ENCODE measurements around the gene IL1RAPL1.

Gene IL1RAPL1

DNA sequence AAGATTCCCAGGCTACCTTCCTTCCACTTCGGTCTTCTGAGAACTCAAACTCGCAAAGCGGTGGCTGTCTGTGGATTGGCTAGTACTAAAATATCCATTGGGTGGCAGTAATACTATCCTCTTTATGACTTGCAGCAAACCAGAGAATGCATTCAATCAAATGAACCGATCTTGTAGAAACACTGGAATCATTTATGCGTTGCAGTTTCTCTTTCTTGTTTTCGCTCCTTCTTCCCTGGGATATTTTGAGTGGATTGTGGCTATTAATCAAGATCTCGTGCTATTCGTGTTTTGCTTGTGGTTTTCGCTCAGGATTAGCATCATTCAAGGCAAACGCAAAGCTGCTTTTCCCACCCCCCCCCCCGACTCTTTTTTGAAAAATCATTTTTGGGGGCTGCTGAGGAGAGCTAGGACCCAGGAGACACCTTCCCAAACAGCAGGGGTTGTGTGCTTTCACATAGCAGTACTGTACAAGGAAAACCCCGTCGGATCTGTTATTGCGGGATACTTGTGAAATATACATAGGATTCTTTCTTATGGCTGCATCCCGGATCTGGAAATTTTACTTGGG lies at the start of gene IL1RAPL1:
TSS of gene IL1RAPL1 (plus strand) at position 466 of the 571 bp plus-strand sequence.
- peak; percentile 27 for DNase-seq (ENCODE audit: low spot score)

DNA sequence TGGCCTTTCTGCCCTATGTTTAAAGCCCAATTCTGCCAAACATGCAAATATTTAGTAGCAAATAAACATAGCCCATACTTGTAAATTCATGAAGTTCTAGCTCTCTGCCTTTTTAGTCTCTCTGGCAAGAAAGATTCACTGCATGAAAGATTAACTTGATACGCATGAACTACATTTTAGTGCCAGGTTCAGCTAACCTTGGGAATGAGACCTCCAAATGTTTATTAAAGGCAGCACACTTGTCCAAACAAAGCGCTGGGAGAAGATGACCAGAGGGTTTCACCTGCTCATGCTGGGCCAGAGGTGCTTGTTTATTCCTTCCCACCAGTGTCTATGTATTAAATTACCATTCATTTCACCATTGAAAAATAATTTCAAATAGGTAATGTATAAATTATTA lies 44.5 kb upstream of the IL1RAPL1 start:
- no peak for DNase-seq (ENCODE audit: low spot score)

DNA sequence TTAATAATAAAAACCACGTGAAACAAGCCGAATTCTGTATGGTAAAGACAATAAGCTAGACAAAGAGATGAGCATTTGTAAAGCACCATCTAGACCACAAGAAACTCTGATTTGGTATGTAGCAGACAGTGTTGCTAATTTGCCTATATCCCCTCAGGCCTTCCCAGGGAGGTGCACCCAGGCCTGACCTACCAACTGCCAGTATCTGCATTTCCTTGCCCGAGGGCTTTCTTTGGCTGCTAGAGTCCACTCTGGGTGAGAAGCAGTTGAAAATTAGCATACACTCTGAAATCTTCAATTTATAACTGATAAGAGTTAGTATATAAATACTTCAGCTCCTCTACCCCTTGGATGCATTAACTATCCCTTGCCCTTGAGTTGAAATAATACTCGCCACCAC lies 37.4 kb upstream of the IL1RAPL1 start:
- DNase-seq (ENCODE audit: low spot score): no peak

DNA sequence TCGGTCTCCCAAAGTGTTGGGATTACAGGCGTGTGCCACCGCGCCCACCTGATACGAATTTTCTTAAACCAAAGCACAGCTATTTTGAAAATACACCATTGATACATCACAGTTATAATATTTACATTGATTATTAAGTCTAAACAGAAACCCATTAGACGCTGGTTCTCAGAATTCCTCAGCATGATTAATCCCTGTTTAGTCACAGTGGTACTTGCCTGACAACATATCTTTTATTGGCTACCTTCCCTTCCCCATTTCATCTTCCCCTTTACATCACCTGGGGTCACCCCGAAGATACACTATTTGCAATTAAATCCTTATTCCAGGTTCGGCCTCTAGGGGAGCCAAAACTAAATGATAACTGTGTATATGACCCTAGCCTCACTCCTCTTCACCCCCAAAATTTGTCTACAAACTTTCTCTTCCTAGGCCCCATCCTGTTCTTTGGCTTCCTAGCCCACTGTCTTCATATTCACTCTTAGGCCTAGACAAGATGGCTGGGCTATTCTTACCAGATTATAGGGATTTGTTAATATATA lies 36.8 kb upstream of the IL1RAPL1 start:
- no peak for DNase-seq (ENCODE audit: low spot score)

DNA sequence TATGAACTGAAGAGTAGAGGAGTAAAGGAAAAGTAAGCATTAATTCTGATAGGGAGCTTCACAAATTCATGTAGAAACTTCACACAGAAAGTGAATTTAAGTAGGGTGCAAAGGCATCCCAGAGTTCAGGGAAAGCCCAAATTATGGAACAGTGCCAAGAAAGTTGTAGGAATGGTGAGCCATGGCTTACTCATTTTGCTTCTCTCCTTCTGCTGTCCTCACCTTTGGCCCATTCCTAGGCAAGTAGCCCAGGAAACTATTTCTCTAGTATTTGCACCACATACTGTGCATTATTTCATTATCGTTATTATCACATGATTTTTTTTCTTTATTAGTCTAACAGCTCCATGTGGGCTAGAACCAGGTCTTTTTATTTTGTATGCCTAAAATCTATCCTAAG lies 34.9 kb upstream of the IL1RAPL1 start:
- no peak for DNase-seq (ENCODE audit: low spot score)

DNA sequence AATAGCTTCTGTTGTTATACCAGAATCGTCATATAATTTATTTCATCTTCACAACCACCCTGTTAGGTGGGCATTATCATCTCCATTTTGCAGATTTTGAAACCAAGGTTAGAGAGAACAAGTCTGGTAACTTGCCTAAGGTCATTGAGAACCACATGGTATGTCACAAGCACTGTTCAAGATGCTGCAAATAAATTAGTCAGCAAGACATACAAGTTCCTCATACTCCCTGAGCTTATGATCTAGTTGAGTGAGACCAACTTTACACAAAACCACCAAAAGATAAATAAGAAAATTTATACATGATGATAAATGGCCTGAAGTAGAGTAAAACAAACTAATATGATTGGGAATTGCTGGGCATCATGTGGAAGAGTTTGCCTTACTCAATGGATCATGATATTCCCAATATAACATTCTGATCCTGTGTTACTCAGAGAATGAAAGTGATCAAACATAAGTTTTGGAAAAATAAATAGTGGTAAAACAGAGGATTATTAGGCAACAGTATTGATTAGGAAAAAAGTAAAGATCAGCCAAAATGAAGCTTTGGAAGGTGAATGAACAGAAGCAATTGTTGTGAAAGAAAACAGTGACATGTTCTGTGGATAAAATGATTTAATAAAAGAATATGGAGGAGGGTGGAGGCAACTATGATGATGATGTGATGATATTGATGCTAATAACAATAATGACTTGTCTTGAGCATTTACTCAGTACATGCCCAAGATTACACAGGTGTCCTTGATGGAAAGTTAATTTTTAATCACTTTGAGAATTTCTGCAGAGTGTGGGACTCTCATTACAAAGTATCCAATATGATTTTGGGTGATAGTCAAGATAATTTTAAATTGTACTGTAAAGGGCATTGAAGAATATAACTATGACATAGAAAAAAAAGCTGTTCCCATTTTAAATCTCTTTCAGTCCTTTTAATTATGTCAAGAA lies 34.1 kb upstream of the IL1RAPL1 start:
- DNase-seq (ENCODE audit: low spot score): no peak

DNA sequence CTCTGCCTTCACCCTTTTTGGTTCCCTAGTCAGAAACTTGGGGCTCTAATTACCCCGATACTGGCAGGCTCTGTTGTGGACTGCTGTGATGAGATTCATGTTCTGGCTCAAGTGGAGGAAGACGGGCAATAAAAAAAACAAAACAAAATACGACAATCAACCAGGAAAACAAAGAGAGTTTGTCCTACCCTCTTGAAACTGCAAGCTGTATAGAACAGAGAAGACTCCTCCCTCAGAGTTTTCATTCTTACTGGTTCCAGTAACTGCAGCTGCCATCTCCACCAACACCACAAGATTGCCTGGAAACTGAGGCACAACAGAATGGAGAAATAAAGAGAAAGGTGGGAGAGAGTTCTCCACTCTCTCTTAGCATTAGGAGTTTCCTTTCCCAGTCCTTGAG lies 11.1 kb upstream of the IL1RAPL1 start:
- DNase-seq (ENCODE audit: low spot score): no peak

DNA sequence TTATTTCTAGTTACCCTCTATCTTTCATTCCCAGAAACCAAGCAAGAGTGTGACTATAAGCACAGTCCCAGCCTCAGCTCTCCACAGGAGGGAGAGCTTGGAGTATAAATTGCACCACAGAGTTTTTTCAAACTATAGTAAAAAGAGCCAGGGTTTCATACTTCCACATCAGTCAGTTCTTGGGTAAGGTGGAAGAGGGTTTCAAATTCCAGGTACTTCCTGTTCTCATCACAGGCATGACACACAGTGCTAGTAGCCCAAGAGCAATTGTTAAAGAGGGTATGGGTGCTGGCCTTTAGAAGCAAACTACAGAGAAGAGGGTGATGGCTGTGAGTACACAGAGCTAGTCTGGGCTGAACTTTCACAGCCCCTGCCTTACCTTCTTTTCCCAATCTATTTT lies 5.7 kb upstream of the IL1RAPL1 start:
- no peak for DNase-seq (ENCODE audit: low spot score)

DNA sequence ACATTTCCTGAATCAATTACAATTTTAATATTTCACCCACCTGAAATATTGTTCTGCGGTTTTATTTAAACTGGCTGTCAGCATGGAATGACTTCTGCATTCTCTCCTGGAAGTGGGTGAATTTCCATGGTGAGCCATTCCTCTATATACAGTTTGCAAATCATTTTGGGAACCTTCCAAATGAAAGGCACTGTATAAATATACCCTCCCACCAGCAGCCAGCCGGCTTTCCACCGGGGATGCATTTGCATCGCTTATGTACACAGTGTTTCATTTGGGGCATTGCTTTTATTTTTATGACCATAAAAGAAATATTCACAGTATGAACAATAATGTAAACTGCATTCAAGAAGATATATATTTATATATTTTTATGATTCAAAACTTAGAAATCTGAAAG lies 4.7 kb upstream of the IL1RAPL1 start:
- DNase-seq (ENCODE audit: low spot score): no peak

DNA sequence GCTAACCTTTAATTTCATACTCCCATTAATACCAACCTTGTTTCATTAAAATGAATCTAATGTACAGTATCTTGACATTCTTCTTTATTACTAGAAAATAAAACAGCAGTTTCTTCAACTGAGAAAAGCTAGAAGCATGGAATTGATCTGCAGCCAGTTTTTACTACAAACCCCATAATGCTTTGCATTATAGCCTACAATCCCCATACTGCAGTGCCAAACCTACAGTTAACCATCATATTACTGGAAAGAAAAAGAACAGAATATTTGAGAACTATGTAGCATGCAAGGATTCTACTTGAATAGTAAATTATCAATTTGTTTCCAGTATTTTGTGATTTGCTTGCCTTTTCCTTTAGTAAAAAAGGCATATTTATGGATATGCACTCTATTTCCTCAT lies 3.2 kb upstream of the IL1RAPL1 start:
- DNase-seq (ENCODE audit: low spot score): no peak

DNA sequence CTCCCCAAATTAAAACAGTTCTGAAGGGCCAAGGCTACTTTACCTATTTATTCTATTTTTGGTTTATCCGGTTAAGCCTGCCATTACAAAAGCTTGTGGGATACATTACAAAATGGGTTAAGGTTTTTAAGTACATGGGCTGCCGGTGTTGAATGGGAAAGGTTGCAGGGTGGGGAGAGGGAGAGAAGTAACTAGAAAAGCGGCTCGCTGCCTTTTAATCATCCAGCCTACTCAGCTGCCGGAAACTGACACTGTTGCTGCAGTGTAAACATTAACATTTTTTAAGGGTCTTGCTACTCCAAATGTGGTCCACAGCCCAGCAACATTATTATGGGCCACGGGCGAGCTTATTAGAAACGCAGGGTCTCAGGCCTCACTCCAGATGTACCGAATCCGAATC lies 1.5 kb upstream of the IL1RAPL1 start:
- no peak for DNase-seq (ENCODE audit: low spot score)

DNA sequence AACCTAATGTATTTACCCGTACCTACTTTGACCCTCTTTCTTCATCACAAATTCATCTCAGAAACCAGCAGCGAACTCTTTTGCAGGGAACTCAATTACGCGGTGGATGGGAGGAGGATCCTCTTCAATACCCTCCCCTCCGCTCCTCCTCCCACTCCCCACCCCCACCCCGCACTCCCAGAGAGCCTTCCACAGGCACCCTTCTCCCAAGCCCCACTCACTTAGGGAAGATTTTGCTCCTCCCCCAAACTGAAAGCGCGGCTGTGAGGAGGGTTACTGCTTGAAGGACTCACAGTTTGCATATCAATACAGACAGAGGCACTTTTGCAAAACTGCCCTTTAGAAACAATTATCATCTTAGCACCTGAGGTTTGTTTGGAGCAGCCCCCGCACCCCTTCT lies 960 bp upstream of the IL1RAPL1 start:
- no peak for DNase-seq (ENCODE audit: low spot score)

DNA sequence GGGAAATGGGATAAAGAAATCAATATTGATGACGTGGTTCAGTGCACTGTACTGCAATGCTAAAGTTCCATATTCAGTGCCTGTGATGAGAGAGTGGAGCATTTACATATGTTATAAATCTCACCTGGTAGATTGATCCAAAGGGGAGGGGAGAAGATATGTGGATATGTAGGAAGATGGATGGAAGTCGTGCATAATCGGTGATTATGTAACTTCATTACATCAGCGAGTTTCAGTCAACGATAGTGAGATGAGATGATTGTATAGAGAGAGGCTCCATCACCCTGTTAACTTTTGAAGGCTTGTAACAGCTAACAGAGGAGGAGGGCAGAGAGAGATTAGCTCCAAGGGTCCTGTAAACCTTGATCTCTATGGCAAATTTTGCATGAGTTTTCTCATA lies 1.8 kb downstream of the IL1RAPL1 start:
- DNase-seq (ENCODE audit: low spot score): no peak

DNA sequence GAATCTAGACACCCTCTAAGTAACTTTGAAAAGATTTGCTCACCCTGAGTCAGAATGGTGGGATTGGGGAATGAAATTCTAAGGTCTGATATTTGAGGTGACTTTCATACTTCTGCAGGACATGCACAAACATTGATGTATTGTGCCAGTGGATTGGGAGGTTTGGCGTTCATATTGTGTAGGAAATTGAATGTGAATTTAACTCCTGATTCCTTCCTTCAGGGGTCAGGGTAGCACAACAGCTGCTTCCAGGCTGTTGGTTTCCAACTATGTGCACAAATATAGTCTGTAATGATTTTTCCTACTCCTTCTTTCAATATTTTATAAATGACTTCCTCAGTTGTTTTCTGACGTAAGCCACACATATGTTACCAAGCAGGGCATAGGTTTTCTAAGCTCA lies 3.1 kb downstream of the IL1RAPL1 start:
- DNase-seq (ENCODE audit: low spot score): no peak

DNA sequence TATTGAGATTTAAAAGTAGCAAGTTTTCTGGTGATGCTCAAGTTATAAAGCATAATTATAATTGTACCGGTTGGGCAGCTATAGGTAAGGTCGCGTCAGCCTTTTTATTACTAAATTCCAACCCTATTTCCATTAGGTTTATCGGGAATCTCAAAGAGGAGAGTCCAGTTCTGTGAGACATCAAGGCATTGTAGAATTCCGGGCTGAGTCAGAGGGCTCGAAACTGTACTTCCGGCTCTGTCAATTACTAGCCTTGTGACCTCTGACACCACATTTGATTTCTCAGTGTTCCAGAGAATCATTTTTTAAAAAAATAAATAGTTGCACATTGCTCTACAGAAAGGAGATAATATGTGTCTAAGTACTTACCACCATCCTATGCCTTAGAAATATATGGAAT lies 4.3 kb downstream of the IL1RAPL1 start:
- no peak for DNase-seq (ENCODE audit: low spot score)

DNA sequence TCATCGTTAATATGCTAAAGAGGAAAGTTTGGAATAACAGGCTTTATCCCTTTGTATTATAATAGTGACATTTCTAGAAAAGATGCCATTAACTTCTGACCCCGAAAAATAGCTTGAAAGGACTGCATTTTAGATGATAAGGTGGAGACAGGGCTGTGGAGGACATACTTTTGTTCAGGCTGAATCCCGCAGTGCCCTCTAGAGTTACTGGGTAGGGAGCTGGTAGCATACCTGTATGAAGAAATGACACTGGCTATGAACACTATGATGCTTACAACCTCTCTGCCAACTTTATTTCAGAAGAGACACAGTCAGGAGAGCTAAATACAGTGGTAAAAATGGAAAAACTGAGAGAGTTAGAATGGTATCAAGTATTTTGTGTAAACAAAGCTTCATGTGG lies 8.1 kb downstream of the IL1RAPL1 start:
- DNase-seq (ENCODE audit: low spot score): no peak

DNA sequence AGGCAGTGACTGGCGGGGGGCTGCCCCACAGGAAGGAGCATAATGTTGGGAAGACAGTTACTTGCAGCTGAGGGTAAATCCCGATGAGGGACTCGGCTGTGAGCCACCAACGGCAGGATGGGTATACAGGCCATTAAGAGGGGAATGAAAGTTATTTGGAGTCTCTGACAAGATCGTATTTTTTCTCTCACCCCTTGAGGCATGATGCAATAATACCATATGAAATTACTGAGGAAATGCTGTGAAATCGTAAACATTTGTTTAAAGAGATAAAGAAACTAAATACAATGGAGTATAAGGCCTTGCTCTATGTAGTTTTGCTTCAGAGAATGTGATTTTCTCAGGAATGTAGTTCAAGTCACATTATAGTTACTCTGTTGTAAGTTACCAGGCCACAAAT lies 12.7 kb downstream of the IL1RAPL1 start:
- DNase-seq (ENCODE audit: low spot score): no peak

DNA sequence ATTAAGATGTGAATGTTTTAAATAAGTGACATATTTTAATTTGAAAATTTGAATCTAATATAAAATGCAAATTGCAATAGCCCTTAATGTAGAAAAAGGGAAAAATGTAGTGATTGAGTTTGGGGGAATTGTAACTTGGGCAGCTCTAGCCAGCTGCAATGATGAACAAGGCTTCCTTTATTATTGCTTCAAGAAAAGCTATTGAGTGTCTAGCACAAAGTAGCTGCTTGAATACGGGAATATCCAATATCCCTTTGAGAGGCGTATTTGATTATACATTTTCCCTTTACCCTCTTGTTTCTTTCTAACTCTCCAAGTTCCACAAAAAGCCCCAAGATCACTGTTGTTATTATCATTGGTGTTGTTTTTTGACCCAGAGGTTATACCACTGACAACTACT lies 21.8 kb downstream of the IL1RAPL1 start:
- no peak for DNase-seq (ENCODE audit: low spot score)

DNA sequence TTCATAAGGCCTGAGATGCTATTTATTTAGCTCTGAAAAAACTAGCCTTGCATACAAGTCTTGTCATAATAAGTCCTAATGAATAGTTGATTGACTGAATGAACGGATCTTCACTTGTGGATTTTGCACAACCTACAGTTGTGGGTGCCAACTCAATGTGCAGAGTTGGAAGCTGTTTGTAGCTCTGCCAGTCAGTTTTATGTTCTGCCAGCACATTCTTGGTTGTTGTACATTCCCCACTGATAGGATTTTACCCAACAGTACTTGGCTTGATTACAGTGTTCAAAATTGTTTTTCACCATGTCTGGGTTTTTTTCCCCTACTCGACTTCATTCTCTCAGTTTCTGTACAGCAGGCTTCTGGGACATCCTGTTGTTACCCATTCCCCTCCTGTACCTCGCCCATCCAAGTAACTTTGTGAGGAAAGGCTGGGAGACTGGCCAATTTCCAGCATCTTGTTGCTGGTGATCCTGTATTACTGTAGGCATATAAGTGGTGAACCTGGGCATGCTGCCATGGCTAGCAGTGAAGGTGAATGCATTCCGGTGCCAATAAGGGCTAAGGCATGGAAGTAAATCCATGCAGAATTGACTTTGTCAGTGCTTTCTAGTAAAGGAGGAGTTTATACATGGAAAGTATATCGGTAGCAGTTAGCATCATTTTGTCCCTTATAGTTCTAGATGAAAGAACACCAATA lies 22.8 kb downstream of the IL1RAPL1 start:
- DNase-seq (ENCODE audit: low spot score): no peak

DNA sequence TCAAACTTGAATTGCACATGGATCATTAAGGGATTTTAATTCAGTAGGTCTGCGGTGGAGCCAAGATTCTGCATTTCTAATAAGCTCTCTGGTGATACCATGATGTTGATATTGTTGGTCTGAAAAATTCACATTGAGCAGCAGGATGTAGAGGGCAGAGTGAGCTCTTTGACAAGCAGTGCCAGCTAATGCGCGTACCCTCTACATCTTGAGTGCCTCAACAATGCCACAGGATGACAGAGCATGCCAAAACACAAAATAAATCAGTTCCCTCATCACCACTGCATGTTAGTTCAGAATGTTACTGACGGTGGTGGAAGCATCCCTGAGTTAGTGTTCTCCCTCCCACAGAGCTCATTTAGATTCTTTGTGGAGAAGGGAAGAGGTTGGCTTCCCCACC lies 23.5 kb downstream of the IL1RAPL1 start:
- DNase-seq (ENCODE audit: low spot score): no peak

DNA sequence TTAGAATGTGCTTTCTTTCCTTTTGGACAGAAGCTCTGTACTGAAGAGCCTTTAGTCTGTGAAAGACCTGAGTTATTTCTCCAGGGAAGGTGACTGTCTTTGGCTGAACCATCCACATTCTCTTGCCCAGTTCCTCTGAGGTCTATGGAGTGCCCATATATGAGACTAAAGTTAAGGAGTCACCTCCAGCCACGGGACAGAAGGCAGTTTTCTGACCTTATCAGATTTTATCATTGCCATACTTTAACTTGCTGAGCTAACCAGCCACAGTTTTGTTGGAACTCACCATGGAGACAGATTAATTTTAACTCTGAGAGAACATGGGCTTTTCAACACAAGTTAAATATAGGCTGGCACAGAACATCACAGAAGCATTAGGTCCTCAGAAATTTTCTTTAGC lies 26.3 kb downstream of the IL1RAPL1 start:
- no peak for DNase-seq (ENCODE audit: low spot score)

DNA sequence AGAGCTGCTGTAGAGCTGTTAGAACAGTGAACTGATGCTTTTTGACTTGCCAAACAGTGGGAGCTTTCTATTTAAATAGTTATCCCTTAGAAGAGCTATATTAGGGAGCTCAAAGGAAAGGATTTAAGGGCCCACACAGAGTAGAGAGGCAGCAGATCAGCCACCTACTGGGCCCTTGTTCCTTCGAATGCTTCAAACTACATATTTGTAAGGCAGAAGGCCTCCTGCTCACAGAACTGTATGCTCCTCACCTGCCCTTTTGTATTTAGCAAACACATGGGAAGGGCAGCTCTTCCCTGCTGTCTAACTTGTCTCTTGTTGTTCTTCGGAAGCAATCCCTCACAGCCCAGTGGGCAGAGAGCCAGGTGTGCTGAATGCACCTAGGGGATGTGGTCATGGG lies 38.0 kb downstream of the IL1RAPL1 start:
- no peak for DNase-seq (ENCODE audit: low spot score)

DNA sequence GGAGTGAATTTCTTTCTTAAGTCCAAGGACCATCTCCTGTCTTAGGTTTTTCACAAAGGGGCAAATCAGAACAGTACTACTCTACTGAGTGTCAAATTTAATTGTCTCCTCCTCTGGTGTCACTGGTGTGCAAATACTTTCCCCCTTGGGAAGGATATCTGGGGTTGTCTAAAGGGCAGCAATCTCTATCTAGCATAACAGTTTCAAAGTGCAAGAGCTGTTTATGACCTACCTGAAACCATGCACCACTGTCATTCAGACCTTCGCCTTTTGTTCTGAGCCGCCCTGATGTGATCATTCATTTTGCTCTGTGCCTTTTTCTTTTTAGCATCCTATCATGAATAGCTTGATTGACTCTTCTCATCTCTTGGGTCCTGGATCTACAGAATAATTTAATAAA lies 39.3 kb downstream of the IL1RAPL1 start:
- DNase-seq (ENCODE audit: low spot score): no peak
